HG03571 (cell line): ENCODE measurements around the gene TP63.

ENCODE experiments used
- ATAC-seq: cut with Tn5 transposase; IDR thresholded peaks from one replicate; pipeline ENCODE4 v1.9.1; 2021; ENCODE audit not compliant: unreplicated experiment

TP63 gene

DNA sequence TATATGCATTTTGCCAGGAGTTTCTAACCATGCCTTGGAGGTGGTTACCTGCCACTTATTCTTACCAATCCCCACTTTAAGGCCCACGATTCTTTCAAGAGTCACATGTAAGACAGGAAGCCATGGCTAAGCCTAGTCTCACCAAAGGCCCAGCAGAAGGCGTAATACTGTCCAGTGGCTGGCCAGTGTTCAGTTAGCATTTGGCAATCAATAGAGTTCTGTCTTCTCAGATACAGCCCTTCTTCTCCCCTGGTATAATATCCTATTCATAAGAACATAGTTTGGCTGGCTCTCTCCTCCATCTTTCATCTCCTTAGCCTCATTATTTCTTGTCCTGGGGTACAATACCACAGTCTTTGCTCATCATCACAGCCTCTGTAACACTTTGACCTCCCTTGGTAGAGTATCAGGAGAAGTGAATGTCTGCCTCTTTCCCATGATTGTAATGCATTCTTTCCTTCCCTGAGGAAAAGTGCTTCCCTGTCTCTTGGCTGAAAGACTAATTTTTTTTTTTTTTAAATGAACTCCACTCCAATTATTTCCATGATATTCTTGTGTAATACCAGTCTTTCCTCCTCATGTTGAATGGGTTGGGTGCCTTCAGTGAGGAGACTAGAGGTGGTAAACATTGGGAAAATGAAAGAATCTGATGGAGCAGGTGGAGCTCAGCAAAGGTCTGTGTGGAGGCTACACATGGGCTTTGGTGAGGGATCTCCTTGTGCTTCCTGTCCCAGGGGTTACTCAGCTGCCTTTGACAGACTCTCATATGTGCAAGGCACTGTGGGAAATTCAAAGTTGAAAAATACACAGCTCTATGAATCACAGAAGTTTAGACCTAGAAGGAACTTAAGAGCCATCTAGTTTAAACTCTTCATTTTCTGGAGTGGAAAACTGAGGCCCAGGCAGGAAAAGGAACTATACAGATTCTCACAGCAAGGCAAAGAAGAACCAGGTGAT lies 271.3 kb downstream of the TP63 start:
- no peak for ATAC-seq

DNA sequence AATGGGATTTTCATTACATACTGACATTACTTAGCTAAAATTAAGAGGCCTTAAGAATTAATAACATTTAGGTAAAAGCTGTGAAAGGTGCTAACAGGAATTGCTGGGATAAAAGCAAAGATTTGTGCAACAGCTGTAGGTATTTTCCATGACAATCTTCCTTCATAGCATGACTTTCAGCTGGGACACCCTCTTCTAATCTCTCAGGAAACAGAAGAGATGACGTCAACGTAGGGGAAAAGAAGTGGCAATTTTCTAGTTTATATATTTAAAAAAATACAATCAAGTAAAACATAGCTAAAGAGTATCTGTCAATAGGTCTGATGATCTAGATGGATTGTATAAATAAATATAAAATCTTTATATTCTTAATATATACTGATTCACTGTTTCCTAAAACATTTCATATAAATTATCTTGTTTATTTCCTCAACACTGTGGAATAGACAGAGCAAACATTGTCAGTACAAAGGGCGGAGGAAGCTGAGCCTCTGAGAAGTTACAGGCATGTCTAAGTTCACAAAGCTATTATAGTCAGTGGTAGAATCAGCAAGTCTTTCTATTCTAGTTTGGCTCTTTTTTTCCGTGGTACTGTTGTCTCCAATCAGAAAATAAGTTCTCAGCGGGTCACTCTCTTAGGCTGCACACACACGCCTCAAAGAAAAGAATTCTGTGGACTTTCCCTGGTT lies 272.5 kb downstream of the TP63 start:
- no peak for ATAC-seq

DNA sequence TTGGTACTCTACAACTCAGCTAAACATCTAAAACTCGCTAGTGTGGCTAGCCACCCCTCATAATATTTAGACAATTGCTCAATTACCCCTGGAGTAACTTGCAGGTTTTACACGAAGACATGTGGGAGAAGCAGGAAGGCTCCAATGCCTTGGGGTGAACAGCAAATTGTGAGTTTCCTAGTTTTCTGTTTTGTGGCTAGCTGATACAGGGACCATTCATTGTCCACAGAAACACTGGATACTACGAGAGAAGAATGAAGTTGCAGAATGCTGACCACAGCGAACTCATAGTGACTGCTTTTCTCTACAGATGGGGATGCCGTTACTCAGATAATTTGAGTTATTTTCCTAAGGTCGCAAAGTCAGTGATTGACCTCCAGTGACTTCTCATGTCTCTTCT lies 276.6 kb downstream of the TP63 start:
- ATAC-seq: no peak

DNA sequence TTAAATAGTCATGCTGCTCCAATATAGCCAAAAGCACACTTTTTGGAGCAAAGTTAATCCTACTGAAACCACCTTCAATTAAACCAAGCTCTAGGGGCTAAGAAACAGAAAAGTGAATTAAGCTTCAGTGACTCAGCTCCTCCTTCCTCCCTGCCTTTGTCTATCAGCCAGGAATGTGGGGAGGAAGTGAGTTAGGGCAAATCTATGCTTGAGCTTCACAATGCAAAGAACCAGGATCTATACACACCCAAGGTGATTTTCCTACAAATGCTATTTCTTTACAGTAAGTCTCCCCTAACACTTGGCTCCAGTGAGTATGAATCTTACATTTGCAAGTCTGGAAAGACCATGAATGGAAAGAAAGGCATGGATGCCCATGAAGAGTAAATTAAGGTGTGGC lies 277.5 kb downstream of the TP63 start:
- no peak for ATAC-seq

DNA sequence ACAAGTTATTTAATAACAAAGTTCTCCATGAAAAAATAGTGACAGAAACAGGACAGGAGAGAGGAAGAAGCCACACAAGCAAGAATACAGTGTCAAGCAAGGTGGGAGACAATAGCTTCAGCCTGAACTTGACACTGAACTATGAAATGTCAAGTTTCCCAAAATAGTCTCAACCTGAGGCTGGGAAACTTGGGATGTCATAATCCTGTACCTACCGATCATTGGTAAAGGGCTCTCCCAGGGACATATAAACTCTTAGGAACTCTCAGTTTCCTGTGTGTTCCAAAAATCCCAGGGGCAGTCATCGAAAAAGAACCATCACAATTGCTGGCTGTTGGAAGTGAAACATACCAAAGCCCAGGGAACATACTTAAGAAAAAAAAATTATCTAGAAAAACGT lies 277.9 kb downstream of the TP63 start:
- no peak for ATAC-seq

DNA sequence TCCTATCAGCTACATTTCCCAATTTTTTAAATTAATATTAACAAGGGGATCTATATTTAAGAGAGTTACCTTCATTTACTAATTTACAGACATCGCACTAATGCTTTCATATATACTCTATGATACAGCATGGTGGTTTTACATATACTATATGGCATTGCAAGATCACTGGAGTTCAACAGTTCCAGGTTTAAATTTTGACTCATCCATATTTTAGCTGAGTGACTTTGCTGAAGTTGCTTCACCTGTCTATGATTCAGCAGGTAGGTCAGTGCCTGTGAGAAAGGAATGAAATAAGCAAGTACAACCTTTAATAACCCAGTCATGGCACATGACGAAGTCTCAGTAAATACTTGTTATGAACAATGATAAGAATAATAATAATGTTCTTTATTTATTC lies 278.4 kb downstream of the TP63 start:
- no peak for ATAC-seq

DNA sequence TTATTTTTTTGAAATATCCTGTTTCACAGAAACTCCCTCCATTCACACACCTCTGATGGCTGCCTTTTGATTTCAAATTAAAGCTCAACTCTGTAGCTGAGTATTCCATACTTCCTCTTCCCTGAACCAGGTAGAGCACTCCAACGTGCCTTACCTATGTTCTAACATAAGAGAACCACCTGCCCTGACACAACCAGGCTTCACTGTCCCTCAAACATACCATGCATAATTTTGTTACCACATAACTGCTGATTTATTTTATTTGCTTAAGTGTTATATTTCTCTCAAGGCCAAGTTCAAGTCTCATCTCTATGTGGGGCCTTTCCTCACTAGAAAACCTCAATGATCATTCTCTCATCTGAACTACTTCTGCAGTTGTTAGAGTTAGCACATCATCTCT lies 279.8 kb downstream of the TP63 start:
- ATAC-seq: no peak

DNA sequence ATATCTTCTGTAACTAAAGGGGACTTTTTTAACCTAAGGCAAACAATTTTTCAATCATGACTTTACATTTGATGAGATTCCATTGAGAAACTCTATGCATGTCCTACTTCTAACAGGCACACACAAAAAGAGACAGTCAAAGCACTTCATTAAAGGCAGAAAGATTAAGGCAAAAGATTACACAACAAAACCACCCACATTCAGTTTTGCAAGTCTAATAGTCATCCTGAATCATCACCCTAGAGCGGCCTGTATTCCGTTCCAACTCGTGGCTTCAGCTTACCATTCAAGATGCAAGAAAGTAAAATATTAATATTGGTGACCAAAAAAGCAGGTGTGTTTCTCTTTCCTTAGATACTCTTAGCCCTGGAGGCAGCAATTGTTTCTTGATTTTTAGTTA lies 283.6 kb downstream of the TP63 start:
- ATAC-seq: no peak

DNA sequence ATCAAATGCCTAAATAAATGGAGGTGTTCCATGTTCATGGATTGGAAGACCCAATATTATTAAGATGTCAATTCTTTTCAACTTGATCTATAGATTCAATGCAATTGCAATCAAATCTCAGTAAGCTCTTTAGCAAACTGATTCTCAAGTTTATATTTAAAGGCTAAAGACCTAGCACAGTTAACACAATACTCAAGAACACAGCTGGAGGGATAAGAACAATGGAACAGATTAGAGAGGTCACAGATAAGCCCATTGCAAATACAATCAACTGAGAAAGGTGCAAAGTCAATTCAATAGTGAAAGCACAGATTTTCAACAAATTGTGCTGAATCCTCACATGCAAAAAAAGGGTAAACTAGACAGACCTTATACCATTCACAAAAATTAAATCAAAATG lies 290.6 kb downstream of the TP63 start:
- no peak for ATAC-seq

DNA sequence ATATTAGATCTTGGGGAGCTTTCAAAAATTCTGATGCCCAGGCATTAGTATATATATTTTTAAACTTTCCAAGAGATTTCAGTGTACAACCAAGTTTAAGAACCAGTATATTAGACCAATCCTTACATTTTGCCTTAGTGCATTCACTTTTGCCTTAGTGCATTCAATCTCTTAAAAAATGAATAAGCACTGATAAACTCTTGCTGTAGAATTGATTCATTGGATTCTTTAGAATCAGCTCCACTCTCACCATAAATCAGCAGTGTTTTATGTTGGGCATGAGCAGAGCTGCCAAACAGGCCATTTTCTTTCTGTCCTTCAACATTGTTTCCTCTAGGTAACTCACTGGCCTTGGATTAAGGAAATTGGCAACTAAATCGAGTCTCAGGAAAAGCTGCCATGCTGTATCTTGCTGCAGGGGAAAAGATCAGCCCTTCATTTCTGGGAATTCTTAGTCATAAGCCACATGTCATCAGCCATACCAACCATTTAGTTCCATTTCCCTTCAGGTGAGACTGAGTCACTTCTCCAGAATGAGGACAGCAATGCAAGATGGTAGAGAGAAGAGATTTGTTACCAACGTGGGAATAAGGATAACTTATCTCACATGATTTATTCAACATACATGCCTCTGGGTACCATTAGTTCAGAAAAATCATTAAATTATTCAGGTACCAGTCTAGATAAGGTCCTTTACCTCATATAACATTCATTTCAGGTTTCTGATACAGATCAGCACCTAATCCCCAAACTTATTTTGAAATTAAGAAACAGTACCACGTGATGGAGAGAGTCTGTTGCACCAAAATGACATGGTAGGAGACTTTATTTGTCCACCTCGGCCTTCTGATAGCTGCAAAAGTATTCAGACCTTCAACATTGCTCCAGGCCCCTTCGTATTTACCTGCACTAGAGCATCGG lies 297.0 kb downstream of the TP63 start:
- ATAC-seq: no peak

DNA sequence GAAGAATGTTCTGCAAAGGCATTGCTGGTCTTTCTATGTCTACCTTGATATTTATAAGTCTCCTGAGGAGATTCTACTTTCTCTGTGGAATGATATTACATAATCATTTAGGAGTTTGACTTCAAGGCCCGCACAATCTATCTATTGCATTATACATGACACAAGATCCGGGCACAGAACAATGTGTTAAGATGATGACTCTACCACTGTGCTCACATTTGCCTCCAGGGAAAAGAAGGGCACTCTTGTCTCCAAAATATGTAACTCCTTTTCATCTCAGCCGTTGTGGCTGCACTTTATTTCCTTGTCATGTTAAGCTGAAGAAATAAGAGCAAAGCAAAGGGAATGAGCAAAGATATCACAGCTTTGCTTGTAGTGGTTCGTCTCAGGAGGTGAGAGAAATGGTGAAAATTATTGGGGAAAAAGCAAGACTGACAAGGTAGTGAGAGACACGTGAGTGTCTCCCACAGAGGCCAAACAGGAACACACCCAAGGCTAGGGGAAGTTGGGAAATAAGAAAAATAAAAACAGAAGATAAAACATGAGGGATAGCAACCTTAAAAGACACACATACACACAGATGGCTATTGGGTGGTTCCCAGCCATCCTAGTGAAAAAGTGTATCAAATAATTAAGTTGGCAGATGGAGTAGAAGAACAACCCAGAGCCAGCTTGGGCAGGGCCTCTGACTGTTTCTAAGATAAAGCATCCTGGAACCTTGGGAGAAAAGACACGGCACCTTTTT lies 305.2 kb downstream of the TP63 start:
- no peak for ATAC-seq

DNA sequence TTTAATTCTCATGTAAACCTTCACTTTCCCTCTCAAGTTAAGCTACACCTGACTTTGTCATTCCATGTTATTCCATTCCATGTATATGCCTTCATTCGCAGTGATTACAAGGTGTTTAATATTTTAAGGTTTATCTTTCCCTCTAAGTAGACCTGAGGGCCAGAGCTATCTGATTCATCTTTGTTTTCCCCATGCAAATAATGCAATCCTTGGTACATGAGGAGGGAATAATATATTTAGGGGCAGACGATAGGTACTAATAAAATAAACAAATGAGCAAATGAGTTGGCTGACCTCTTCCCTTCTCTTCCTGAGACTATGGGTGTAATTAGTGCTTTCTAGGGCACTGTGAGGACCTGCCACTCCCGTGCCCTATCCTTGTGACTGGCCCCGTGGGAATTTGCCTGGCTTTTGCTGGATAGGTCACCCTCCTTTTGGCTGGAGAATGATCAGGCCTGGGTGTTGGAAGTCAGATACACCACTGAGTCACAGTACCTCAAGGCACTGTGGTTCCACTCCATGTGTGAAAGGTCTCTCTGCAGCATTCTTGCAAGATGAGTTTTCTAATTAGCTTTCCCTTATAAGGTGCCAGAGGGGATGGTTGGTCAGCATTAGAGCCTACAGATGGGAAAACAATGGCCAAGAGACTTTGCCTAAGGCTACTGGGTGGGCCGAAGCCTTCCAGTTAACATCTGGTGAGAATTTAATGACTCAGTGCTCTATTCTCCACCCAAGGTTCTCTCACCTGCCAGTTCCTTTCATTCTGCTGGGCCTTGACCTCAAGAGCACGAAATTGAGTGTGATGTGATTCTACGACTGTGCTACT lies 306.3 kb downstream of the TP63 start:
- no peak for ATAC-seq

DNA sequence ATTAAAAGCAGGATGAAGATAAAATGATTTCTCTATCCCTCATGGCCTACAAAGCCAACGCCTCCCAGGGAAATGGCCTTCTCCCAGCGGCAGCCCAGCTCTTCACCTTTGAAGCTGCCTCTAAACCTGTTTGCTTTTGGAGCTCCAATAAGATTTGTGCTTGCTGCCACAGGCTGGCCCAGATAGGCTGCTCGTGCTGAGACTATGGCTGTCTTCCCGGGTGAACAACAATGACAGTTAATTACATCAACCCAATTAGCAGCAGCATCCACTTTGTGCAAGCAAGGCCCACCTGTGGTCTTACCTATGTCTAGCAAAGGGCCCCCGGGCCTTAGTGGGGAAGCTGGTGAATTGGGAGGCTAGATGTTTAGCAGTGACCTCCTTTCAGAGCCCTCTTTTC lies 309.9 kb downstream of the TP63 start:
- no peak for ATAC-seq

DNA sequence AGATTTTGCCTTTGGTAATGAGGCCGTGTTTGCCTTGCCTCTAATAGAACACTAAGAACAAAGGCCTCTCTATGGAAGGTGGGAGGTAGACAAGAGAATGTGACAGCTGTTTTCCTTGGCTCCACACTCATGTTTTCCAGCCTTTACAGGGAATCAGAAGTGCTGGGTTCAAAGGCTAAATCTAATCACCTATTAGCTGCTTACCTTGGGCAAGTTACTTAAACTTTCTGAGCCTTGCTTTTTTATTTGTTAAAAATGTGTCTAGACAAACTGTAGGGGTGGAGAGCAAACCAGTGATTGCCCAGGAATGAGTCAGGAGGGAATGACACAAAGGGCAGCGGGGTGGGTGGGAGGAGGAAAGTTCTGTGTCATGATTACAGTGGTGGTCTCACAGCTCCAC lies 310.5 kb downstream of the TP63 start:
- no peak for ATAC-seq

DNA sequence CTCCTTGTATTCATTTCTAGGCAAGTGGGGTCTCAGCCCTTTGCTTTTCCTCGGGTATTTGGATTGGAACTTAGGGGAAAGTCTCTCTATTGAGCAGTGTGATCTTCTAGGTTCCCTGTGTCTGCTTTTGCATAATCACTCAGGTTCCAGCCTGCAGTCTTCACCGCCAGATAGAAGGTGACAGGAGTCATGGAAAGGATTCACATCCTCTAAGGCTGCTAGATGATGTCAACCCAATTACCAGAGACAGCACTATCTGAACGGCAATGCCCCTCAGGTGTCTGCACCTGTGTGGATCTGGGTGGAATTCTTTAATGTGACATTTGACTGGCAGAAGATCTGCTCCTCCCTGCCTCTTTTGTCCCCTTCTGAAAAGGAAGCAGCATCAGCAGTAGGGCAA lies 311.8 kb downstream of the TP63 start:
- no peak for ATAC-seq

DNA sequence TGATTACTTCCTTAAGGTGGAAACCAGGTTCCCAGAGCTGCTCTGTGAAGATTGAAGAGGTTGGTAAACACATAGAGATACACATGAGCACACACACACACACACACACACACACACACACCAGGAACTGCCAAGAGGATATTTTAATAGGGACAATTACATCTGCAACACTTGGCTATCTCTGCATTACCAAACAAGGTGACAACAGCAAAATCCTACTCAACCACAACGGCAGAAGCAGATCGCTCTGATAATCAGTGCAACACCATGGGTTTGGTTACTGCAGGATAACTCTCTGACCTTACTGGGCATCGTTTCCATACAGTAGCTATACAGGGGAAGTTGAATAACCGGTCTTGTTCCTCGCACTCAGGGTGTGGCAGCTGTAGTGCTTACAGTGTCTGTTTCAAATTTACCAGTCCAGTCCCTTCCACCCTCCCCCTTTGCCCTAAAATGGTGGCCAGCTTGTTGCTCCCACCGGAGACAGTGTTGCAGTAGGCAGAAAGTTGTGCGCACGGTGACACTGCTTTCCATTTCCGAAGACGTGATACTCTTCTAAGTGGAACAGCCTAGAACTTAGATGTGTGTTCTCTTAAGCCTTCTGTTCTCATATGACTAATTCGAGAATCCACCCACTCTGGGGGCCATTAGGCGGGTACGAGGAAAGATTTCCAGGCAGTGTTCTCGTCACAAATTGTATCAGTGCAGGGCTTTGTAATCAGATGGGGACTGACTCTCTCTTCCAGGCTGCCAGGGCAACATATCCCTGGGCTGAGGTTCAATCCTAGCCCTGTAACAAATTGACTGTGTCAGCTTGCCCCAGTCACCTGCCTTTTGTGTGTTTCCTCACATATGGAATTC lies 313.3 kb downstream of the TP63 start:
- no peak for ATAC-seq

DNA sequence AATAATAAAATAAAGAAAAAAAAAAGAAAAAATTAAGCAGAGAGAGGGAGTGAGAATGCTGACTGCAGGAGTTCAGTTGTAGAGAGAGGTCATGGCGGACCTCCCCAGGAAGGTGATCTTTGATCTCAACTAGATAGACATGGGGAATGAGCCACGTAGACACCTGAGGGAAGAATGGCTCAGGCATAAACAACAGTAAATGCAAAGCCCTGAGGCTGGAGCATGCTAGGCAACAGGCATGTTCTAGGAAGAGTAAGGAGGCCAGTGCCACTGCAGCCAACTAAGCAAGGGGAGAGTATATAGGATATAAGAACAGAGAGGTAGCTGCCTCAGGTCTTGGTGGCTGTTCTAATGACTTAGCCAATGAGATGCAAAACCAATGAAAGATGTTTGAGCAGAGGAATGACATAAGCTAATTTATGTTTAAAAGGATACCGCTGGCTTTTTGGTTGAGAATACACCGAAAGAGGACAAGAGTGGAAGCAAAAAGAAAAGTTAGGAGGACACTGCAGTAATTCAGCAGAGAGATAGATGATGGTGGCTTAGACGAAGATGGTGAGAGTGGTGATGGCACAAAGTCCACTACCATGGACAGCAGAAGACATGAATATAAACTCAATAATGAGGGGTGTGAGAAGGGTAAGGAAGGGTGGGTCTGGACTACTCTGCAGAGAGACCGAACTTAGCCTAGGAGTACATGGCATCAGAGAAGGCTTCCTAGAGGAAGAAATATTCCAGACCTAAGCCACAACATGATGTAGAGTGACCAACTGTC lies 314.9 kb downstream of the TP63 start:
- ATAC-seq: no peak
